Effector CD4-positive, alpha-beta T cell (primary cell): ENCODE measurements around the gene HMG20B.
A peak's percentile ranks its signal among the peaks of the same experiment; 100 is the strongest.

Experiments used
- DNase-seq: peaks from one replicate; pipeline ENCODE4 v3.0.0-alpha.2; 2020

HMG20B gene

GRCh38 chr19:3537438-3538240 lies 35.1 kb upstream of the HMG20B start:
- DNase-seq, result no peak

DNA sequence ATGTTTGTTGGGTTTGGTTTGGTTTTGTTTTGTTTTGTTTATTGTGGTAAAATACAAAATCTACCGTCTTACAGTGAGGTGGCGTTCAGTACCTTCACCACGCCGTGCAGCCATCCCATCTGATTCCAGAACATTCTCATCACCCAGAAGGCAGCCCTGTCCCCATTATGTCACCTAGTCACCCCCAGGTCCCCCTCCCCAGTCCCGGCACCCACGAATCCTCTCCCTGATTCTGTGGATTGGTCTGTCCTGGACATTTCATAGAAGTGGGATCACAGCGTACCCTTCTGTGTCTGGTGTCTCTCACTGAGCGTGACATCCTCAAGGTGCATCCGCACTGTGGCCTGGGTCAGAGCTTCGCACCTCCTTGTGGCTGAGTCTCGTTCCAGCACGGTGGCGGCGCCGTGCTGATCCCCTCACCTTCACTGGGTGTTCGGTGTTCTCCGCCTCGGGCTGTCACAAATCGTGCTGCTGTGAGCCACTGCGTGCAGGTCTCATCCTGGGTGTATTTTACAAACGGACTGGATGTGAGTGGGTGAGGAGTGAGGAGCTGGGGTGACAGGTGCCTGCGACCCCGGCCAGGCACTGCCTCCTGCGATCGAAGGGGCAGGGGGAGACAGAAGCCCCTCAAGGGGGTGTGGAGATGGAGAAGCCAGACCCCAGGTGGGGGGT lies 34.4 kb upstream of the HMG20B start:
- DNase-seq, result no peak

GRCh38 chr19:3538965-3539755 lies 33.6 kb upstream of the HMG20B start, which contains the start of gene TEKTIP1:
TSS of gene TEKTIP1 (plus strand) at chr19:3539174. CDS start at chr19:3539178, 4 bp downstream.
- no peak for DNase-seq

DNA sequence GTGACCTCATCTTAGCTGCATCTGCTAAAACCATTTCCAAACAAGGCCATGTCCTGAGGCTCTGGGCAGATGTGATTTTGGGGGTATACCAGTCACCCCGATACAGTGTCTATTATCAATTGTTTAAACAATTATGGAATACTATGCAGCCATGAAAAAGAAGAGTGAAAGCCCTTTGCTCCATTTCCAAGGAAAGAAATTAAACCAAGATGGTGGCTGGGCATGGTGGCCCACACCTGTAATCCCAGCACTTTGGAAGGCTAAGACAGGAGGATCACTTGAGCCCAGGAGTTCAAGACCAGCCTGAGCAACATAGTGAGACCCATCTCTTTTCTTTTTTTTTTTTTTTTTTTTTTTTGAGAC lies 33.0 kb upstream of the HMG20B start:
- no peak for DNase-seq

- no peak for DNase-seq
These were observed 29.3 kb upstream of the HMG20B start for GRCh38 chr19:3543150-3544057.

- DNase-seq, result no peak
These were observed 28.7 kb upstream of the HMG20B start for GRCh38 chr19:3544058-3544376.

- DNase-seq, result peak; percentile 78
These were observed 27.7 kb upstream of the HMG20B start for GRCh38 chr19:3544742-3545668.

GRCh38 chr19:3545669-3546034 lies 27.1 kb upstream of the HMG20B start:
- DNase-seq, result no peak

GRCh38 chr19:3546119-3546518 lies 26.6 kb upstream of the HMG20B start:
- no peak for DNase-seq

DNA sequence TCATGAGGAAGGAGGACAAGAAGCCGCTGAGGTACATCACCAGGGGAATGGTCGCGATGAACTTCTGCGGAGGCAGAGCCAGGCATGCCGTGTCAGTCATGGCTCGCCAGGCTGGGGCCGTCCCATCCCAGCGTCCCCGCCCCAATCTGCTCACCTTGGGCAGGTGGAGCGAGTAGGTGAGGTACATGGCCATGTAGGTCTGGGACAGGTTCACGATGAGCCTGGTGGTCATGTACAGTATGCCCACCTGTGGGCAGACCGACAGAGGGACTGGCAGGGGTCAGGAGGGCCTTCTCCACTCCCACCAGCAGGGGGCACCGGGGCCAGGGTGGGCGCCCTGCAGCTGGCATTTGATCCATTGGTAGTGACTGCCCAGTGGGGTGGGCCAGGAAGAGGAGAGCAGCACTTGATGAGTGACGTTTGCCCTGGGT lies 25.4 kb upstream of the HMG20B start:
- DNase-seq, result peak; percentile 29

GRCh38 chr19:3547767-3548282 lies 24.9 kb upstream of the HMG20B start:
- DNase-seq, result no peak

GRCh38 chr19:3548606-3549005 lies 24.1 kb upstream of the HMG20B start:
- DNase-seq, result no peak

- DNase-seq, result no peak
These were observed 22.9 kb upstream of the HMG20B start for GRCh38 chr19:3549816-3550215.

GRCh38 chr19:3550947-3551791 lies 21.6 kb upstream of the HMG20B start:
- no peak for DNase-seq

DNA sequence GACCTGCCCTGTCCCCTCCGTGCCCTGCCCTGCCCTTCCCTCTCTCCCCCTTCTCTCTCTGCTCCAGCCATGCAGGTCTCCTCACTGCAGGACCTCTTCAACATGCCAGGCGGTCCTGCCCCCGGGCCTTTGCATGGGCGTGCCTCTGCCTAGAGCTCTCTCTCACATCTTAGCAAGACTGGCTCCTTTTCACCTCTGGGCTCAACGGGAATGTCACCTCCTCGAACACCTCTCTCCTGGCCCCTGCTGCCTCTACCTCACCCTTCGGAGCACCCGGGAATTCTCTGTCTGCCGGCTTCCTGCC lies 21.0 kb upstream of the HMG20B start:
- DNase-seq, result no peak

- DNase-seq, result peak; percentile 49
These were observed 18.3 kb upstream of the HMG20B start for GRCh38 chr19:3554254-3555083.

GRCh38 chr19:3555653-3556422 lies 16.9 kb upstream of the HMG20B start:
- DNase-seq, result no peak

GRCh38 chr19:3556423-3556977 lies 16.2 kb upstream of the HMG20B start:
- no peak for DNase-seq
